Measurements from ENCODE around the gene CD7. TPM values are rescaled to one million over a fixed set of nuclear protein-coding genes. Genes with fewer than 3 reads are reported as not detected.
"Not testable (repeated sequence)": the region's sequence is repeated elsewhere in the genome, so short reads cannot be mapped to it uniquely, and the experiment has no call there.

CD7 gene
- total RNA-seq, 1 donor from 2014 or later, result 7.1 TPM

DNA sequence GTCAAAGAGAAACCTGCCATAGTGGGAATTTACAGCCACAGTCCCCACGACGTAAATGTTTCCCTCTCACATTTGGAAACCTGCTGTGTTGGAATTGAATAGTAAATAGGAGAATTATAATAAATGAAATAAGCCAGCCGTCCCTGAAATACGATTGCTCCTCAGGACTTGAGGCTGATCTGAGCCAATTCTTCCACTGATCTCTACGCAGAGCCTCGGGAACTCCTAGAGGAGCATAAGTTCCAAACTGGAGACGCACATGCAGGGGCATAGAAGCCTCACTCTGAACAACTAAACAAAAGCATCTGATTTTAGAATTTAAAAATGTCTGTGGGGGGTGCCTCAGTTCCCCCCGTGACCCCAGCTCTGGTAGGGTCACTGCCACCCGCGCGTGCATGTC, 31.5 kb upstream of the CD7 start:
- H3K36me3 ChIP-seq, result no peaks in the 10 kb centered on the region
- intact Hi-C loops (cut with DNase I), result no loop called here
- H3K4me1 ChIP-seq, result peaks cover 9% of the 10 kb centered on the region
- no peak overlapping the region for H3K4me3 ChIP-seq
- H3K27me3 ChIP-seq (ENCODE audit: low read depth), result peaks cover 5% of the 10 kb centered on the region
- H3K9me3 ChIP-seq, result no peaks in the 10 kb centered on the region
- TF ChIP-seq CTCF (IDR thresholded peaks at IDR 0.05), result no peak
- no peak for DNase-seq
- no peak for ATAC-seq
- no peak overlapping the region for H3K27ac ChIP-seq

- H3K27me3 ChIP-seq (ENCODE audit: low read depth), result peaks cover 5% of the 10 kb centered on the region
- ATAC-seq (no peak), DNase-seq (no peak)
- H3K27ac ChIP-seq, result no peak overlapping the region
- no peaks in the 10 kb centered on the region for H3K36me3 ChIP-seq
- H3K9me3 ChIP-seq, result no peaks in the 10 kb centered on the region
- H3K4me3 ChIP-seq, result no peak overlapping the region
- no peak for TF ChIP-seq CTCF (IDR thresholded peaks at IDR 0.05)
- intact Hi-C loops (cut with DNase I), result no loop called here
- H3K4me1 ChIP-seq, result peaks cover 9% of the 10 kb centered on the region
Measured at GRCh38 chr17:82348434-82348833, 31.0 kb upstream of the CD7 start.

- H3K4me3 ChIP-seq; H3K27ac ChIP-seq; H3K4me1 ChIP-seq; H3K27me3 ChIP-seq (ENCODE audit: low read depth); ATAC-seq; H3K36me3 ChIP-seq; H3K9me3 ChIP-seq; intact Hi-C loops (cut with DNase I): not testable (repeated sequence)
- DNase-seq, result peak; percentile 14
Measured at GRCh38 chr17:82347994-82348393, 30.6 kb upstream of the CD7 start.

DNA sequence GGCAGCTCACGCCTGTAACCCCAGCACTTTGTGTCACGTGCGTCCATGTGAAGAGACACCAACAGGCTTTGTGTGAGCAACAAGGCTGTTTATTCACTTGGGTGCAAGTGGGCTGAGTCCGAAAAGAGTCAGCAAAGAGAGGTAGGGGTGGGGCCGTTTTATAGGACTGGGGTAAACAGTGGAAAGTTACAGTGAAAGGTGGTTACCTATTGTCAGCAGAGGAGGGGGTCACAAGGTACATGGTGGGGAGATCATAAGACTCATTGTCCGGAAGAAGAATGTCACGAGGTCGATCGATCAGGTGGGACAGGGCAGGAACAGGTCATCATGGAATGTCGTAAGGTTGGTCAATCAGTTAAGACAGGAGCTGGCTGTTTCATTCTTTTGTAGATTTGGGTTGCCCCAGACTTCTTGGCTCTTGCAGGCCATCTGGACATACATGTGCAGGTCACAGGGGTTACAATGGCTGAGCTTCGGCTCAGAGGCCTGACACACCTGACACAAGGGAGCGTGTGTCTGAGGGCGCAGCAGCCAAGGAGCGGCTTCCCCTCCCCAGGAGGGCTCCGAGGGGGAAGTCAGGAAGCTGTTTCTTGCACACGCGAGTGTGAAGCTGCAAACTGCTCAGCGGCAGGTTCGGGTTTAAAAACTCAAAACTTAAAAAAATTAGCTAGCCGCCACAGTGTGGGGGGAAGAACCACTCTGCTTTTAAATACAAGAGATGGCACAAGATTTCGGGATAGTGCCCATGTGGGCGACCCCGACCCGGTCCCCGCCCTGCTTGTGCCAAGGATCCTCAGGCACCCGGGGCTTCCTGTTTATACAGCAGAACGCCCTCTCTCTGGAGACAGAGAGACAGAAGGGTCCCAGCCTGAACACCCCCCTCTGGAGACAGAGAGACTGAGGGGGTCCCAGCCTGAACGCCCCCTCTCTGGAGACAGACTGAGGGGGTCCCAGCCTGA, 29.2 kb upstream of the CD7 start:
- intact Hi-C loops (cut with DNase I), result no loop called here
- Histone ChIP-seq H3K9me3 (no peaks in the 10 kb centered on the region), H3K27ac (no peak overlapping the region), H3K4me3 (no peak overlapping the region), H3K36me3 (no peaks in the 10 kb centered on the region), H3K4me1 (peaks cover 4% of the 10 kb centered on the region), H3K27me3 (ENCODE audit: low read depth) (peaks cover 4% of the 10 kb centered on the region)
- TF ChIP-seq CTCF (IDR thresholded peaks at IDR 0.05), result no peak
- ATAC-seq, result no peak
- DNase-seq, result peak; percentile 45

- no peaks in the 10 kb centered on the region for H3K9me3 ChIP-seq
- no peak overlapping the region for H3K4me3 ChIP-seq
- intact Hi-C loops (cut with DNase I), result no loop called here
- no peaks in the 10 kb centered on the region for H3K27me3 ChIP-seq (ENCODE audit: low read depth)
- peak; percentile 41 for DNase-seq
- no peak for TF ChIP-seq CTCF (IDR thresholded peaks at IDR 0.05)
- no peak for ATAC-seq
- H3K36me3 ChIP-seq, result no peaks in the 10 kb centered on the region
- no peak overlapping the region for H3K27ac ChIP-seq
- H3K4me1 ChIP-seq, result no peaks in the 10 kb centered on the region
Measured at GRCh38 chr17:82345151-82345976, 28.0 kb upstream of the CD7 start.
